GM19452 (cell line): Measurements from ENCODE around the gene ANAPC4.
"Not testable (repeated sequence)": the region's sequence is repeated elsewhere in the genome, so short reads cannot be mapped to it uniquely, and the experiment has no call there.

Source experiments
- ATAC-seq: cut with Tn5 transposase; IDR thresholded peaks from one replicate; pipeline ENCODE4 v1.9.1; 2021; ENCODE audit not compliant: unreplicated experiment

Gene ANAPC4, protein sequence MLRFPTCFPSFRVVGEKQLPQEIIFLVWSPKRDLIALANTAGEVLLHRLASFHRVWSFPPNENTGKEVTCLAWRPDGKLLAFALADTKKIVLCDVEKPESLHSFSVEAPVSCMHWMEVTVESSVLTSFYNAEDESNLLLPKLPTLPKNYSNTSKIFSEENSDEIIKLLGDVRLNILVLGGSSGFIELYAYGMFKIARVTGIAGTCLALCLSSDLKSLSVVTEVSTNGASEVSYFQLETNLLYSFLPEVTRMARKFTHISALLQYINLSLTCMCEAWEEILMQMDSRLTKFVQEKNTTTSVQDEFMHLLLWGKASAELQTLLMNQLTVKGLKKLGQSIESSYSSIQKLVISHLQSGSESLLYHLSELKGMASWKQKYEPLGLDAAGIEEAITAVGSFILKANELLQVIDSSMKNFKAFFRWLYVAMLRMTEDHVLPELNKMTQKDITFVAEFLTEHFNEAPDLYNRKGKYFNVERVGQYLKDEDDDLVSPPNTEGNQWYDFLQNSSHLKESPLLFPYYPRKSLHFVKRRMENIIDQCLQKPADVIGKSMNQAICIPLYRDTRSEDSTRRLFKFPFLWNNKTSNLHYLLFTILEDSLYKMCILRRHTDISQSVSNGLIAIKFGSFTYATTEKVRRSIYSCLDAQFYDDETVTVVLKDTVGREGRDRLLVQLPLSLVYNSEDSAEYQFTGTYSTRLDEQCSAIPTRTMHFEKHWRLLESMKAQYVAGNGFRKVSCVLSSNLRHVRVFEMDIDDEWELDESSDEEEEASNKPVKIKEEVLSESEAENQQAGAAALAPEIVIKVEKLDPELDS

DNA sequence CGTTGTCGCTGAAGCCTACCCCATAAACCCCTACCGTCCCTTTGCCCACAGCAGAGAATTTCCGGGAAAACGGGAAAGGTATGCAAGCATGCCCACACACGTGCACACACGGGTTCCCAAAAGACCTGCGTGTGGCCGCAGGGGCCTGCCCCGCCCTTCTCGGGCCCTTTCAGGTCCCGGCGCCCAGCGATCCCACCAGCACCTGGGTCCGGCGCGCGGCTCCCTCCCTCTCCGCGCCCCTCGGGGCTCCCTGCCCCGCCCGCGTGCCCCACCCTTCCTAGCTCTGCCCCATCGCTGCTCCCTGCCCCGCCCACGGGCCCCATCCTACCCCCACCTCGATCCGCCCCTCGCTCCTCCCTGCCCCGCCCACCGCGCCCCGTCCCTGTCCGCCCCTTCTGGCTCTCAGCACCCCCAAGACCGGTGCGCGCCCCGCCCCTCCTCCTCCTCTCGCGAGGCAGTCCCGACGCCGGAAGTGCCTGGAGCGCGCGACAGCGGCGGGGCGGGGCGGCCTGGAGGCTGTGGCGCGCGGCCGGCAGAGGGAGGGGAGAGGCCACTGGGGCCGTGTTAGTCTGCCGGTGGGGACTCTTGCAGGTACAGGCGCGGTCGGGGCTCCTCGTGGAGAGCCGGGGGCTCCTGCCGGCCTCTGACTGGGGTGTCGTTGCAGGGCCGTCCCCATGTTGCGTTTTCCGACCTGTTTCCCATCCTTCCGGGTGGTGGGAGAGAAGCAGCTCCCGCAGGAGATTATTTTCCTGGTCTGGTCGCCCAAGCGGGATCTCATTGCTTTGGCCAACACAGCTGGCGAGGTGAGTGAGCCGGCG lies at the start of gene ANAPC4:
Gene ANAPC4, plus strand, starts transcription at position 510 of the 818 bp plus-strand sequence. Its CDS starts 165 bp downstream, at position 675.
- ATAC-seq, result peak; percentile 98

DNA sequence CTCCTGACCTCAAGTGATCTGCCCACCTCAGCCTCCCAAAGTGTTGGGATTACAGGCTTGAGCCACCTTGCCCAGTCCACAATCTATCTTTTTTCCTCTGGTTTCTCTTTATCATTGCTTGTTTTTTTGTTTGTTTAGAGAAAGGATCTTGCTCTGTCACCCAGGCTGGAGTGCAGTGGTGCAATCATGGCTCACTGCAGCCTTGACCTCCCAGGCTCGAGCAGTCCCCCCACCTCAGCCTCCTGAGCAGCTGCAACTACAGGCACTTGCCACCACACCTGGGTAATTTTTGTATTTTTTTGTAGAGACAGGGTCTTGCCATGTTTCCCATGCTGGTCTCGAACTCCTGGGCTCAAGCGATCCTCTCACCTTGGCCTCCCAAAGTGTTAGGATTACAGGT lies 48.6 kb upstream of the ANAPC4 start:
- ATAC-seq, result not testable (repeated sequence)

DNA sequence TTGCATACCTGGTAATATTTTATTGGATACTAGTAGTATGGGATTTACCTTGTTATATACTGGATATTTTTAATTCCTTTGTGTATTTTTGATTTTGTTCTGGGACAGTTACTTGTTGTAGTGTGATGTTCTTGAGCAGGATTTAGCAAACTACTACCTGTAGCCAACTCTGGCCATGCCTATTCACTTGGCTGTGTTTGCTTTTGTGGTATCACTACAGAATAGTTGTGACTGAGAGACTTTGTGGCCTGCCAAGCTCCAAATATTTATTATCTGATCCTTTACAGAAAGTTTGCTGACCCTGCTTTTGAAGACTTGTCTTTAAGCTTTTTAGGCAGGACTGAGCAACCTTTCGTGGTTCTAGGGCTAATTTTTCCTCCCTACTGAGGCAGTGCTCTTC lies 46.7 kb upstream of the ANAPC4 start:
- no peak for ATAC-seq

DNA sequence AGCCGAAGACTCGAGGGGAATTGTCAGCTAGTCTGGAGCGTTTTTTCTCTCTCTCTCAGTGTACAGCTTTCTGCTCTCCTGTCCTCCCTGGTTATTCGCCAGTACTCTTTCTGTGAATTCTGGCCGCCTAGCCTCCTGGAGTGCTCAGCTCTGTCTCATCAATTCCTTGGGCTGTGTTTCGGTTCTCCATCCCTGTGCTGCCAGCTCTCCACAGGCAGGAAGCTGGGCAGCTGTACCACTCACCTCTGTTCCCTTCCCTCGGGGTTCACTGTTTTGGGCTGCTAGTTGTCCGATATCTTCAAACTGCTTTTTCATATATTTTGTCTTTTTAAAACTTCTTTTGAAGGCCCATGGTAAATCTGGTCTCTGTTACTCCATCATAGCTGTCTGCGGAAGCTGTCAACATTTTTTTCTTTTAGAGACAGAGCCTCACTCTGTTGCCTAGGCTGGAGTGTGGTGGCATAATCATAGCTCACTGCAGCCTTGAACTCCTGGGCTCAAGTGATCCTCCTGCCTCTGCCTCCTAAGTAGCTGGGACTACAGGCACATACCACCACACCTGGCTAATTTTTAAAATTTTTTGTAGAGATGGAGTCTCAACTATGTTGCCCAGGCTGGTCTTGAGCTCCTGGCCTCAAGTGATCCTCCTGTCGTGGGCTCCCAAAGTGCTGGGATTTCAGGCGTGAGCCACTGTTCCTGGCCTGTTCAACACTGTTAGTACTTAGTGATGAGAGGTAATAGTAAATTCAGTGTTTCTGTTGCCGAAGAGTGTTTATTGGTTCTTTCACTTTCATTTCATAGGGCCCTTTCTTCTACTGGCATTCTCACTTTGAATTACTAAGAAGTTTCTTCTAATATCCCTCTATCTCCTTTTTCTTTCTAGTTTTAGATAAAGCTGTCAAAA lies 45.9 kb upstream of the ANAPC4 start:
- ATAC-seq, result peak; percentile 87

DNA sequence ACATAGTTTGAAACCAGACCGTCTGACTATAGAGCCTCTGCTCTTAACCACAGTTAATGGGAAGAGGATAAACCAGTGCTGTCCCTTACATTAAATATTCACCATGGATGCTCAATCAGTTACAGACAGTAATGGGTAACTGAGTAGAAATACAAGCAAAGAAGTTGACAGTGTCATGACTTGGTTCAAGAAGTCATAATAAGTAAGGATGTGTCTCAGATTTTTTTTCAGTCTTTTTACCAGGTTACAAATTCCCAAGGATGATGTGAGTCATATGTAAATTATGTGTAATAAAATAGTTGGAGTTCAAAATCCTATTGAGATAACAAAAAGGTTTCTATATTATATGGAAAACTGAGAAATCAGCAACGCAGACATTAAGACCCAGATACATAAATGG lies 33.4 kb upstream of the ANAPC4 start:
- ATAC-seq, result no peak

DNA sequence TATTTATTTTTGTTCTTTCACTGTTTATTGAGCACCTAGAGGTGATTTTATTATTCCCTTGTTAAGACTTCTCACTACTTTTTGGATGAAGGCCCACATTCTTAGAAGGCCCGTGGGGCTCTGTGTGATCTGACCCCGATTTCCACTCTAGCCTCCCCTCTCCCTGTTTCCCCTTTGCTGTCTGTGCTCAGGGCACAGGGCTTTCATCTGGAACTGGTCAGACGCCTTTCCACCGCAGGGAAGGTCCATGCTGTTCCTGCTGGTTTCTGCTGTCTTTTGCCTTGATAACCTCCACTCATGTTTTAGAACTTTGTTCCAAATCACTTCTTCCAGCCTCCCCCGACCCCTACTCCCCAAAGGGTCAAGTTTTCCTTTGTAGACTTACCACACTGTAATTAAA lies 31.3 kb upstream of the ANAPC4 start:
- no peak for ATAC-seq

DNA sequence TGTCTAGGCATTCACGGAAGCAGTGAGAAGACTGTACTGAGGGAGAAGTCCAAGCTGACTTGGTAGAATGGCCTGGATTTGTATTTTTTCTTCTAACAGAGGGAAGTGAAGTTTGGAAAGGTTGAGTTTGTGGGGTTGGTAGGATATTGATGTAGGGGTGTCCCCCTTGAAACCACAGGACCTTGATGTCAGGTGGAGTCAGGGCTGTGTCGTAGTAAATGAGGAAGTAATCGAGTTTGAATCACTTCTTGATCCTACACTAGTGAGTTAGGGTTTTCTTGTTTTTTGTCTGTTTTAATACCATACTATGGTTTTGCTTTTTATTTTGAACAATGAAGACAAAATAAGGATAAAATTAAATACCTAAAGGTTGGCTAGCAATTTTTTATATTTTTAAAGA lies 30.1 kb upstream of the ANAPC4 start:
- peak; percentile 74 for ATAC-seq

DNA sequence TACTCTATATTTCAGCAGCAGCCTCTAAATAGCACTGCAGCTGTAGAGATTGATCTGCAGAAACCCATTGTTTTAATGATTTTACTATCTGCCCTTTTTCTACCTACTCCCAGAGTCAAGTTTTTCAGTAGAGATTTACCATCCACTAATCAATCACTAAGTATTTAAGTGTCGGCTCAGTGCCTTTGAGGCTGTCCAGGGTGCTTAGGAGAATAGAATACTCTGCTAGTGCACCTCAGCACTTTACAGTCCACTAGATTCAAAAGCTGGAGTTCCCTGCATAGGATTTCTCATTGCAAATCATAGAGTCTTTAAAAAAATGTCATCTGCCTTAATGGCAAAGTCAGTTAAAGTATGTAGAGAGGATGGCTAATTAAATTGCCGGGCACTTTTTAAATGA lies 29.6 kb upstream of the ANAPC4 start:
- ATAC-seq, result no peak

DNA sequence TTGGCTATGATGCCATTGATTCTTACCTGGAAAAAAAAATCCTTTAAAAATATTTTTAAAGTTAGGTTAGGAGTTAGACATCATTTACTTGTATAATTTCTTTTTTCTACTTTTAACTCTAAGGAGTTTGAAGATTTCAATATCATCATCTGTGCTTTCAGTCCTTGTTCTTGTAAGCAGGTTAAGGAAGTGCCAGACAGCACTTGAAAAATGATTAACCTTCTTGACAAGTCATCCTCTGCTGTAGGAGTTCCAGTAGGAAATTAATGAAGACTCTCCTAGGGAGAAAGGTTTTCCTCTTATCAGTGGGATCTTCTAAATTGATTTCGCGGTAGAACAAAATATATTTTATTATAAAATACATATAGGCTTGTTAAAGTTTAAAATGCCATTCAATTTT lies 29.1 kb upstream of the ANAPC4 start:
- ATAC-seq, result no peak

DNA sequence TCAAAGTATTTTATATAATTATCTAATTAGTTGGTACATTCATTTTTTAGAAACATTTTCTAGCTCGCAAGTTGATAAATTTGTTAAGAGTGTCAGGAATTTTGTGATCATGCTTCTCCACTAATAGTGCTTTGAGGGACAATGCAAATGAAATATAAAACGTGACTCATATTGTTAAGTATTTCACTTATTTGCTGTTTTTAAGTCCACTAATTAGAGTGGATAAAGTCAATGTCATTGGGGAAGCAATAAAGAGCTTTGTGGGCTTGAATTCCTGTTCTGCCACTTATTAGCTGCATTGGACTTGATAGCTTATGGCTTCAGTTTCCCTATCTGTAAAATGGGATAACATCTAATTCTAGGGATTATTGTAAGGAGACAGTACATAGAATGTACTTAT lies 26.5 kb upstream of the ANAPC4 start:
- no peak for ATAC-seq

DNA sequence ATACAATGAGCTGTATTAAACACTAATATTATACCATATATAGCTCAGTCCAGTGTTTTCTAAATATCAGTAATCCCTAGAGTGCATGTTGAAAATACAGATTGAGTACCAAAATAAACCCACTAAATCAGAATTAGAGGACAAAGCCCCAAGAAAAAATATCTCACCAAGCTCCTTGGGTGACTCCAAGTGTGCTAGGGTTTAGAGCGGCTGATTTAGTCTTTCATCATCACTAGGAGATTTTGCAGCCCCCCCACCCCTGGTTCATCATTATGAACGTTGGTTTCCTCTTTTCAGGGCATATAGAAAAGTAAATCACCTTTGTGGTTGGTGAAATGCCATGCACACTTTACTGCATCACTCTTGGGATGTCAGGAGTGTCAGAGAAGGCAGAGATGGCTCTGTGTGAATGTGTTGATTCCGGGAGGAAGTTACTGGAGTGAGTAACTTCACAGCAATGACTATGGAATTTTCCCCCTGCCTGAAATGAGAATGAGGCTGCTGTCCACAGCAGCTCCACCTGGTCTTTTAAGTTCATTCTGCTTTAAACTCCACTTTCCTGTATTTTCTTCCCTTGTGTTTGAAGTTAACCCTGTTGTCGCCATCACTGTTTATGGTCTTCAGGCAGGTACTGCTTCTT lies 25.2 kb upstream of the ANAPC4 start:
- no peak for ATAC-seq

DNA sequence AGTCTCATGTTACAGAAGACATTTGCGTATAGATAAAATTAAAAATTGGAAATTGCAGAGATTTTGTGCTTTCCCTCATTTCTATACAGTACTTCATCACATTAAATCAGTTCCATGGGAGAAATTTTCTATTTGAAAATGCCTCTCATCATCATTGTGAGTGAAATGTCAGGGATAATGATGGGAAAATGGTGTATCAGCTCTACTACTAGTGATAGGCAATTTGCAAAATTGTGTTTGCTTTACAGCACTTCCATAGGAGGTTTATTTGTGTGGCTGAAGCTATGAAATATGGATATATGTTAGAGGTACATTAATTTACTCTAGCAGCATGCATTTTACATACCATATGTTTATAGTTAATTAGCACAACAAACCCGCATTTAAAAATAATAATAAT lies 21.0 kb upstream of the ANAPC4 start:
- no peak for ATAC-seq

DNA sequence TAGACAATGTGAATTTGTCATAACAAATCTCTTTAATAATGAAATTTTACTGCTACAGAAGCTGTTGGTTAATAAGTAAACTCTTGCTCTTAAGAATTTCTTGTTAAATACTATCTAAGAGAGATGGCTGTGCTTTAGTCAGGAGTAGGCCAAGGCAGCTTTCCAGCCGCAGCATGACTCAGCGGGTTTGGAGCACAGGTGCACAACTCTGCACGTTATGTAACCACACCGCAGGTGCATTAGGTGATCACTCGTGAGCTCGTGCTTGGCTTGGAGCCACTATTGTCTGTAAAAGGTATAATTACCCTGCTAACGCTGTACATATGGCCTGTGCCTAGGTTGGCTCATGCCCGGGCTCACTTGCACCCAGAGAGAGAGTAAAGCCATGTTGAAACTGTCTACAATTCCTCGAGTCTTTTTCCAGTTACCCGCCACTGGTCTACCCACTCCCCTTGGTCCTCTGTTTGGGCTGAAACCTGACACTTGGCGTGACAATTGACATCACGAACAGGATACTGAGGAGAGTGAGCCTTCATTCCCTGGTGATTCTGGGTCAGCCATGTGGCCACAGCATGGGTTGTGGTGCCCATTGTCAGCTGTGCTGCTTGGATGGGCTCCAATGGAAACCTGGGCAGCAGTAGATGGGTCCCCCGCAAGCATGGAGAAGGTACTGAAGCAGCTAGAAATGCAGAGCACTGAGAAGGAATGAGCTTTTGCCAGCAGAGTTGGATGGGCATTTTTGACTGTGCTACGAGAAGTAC lies 18.4 kb upstream of the ANAPC4 start:
- no peak for ATAC-seq

DNA sequence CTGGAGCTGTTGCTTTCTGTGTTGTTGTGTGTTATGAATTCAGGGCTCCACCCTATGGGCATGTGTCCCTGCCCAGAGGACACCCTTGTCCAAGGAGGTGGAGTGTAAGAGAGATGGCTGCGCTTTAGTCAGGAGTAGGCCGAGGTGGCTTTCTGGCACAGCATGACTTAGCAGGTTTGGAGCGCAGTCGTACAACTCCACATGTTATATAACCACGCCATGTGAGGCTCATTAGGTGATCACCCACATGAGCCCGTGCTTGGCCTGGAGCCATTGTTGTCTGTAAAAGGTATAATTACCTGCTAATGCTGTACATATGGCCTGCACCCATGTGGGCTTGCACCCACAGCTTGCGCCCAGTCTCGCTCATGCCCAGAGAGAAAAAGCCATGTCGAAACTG lies 15.8 kb upstream of the ANAPC4 start:
- no peak for ATAC-seq

DNA sequence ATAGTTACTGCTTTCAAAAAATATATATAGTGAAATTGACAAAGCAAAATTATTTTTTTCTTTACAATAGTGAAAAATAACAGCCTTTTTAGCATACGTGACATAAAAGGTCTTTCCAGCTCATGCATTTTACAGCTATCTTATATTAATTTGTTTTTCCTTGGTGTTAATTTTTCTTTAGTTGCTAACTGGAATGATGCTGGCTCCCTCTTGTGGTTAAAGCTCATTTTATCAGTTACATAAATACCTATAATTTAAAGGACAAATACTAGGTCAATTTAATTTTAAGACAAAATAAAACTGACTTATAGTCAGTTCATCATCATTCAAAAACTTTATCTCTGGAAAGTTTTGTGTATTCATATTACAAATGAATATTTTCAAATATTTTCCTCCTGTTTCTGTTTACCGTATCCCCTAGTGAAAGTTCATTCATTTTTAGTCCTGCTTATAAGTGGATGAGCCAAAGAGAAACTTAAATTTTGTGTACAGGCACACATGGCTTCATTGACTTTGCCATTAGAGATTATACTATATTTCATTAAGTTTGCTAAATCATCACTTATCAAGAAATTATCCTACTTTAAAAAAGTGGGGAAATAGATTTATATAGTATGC lies 9.9 kb upstream of the ANAPC4 start:
- no peak for ATAC-seq

DNA sequence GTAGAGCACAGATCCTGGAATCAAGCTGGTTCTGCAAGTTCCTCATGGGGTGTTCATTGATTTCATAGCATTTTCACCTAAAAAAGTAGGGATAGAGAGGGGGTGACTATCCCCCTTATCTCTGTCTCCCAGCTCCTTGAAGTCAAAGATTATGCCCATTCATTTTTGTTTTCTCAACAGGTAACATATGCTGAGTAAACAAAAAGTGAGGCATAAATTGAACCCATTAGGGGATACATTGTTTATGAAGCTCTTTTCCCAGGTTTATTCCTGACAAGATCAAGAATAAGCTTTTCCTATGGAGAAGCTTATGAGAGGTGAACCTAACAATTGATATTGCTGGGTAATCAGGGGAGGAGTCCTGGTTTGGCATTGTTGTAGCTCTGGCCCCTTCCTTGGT lies 9.2 kb upstream of the ANAPC4 start:
- ATAC-seq, result no peak

DNA sequence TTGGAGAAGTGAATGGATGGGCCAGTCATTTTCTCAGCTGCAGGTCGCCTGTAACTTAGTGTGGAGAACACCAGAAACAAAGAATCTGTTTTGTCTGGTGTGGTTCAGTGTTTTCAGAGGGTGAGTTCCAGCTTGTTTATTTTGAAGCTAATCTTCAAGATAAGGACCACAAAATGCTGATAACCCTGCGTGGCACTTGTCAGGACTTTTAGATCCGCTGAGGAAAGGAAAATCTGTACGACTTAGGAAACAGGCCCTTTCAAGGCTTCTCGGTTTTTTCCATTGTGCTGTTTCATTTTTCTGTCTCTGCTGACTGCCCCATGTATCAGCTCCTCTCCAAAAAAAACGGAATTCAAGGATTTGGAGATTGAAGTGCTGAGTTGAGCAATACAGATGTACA lies 8.7 kb upstream of the ANAPC4 start:
- ATAC-seq, result no peak

DNA sequence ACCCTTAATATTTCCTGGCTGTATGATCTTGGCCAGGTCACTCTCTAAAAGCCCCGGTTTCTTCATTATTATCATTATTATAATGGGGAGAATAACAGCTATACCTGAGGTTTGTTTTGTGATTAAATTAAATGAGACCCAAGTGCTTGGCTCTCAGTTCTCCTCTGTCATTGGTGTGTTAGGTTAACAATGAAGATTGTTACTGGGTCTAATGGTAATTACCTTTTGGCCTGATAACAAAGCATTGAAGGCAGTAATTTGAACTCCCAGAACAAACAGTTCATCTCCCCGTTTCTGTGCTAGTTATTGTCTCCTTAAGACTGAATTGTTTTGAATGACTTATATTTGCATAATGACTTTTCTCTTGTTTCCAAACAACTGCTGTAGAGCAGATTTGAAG lies 6.8 kb upstream of the ANAPC4 start:
- no peak for ATAC-seq

DNA sequence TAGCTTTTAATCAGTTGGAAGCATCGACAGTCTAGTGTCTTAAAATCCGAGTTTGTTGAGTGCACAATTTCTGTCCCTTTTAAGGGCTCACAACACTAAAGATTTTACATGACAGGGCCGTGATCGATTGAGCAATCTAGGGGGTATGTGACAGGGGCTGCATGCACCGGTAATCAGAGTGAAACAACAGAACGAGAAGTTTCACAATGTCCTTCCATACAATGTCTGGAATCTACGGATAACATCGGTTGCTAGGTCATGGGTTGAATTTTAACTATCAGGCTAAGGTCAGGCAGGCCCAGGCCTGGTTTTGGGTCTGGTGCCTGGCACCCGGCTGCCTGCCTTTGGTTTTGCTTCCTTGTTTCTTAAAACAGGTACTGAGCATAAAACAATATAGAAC lies 4.5 kb upstream of the ANAPC4 start:
- ATAC-seq, result not testable (repeated sequence)
